CD4-positive, alpha-beta T cell treated with Interleukin-2 at 100 ng/mL for 4 hours (primary cell): ENCODE data around the gene ITGAX.
A peak's percentile ranks its signal among the peaks of the same experiment; 100 is the strongest.

Experiments
- DNase-seq: peaks from one replicate; pipeline ENCODE4 v3.0.0-alpha.2; 2020; ENCODE audit warnings: low spot score

The ITGAX gene

GRCh38 chr16:31373235-31373634 lies 18.3 kb downstream of the ITGAX start:
- DNase-seq: no peak

GRCh38 chr16:31375231-31375630 lies 20.3 kb downstream of the ITGAX start:
- no peak for DNase-seq

- DNase-seq: no peak
These were observed 21.7 kb downstream of the ITGAX start for GRCh38 chr16:31376705-31377104.

- DNase-seq: no peak
These were observed 22.4 kb downstream of the ITGAX start for GRCh38 chr16:31377210-31377903.

GRCh38 chr16:31380201-31380600 lies 25.2 kb downstream of the ITGAX start:
- no peak for DNase-seq

- DNase-seq: peak; percentile 57
These were observed 27.6 kb downstream of the ITGAX start for GRCh38 chr16:31382485-31383161.

GRCh38 chr16:31385680-31386079 lies 30.7 kb downstream of the ITGAX start:
- DNase-seq: no peak

GRCh38 chr16:31386157-31386984 lies 31.4 kb downstream of the ITGAX start:
- peak; percentile 43 for DNase-seq

- DNase-seq: no peak
These were observed 33.6 kb downstream of the ITGAX start for GRCh38 chr16:31388535-31388934.

- DNase-seq: no peak
These were observed 35.6 kb downstream of the ITGAX start for GRCh38 chr16:31390504-31391041.

GRCh38 chr16:31393056-31393455 lies 38.1 kb downstream of the ITGAX start, which contains the start of gene ITGAD:
ITGAD (plus strand) TSS chr16:31393335; CDS start chr16:31393361, 26 bp downstream.
- DNase-seq: no peak

GRCh38 chr16:31395647-31396046 lies 40.7 kb downstream of the ITGAX start:
- DNase-seq: no peak

GRCh38 chr16:31397096-31397660 lies 42.2 kb downstream of the ITGAX start:
- DNase-seq: no peak

GRCh38 chr16:31397701-31398100 lies 42.7 kb downstream of the ITGAX start:
- DNase-seq: no peak

GRCh38 chr16:31400191-31400590 lies 45.2 kb downstream of the ITGAX start:
- DNase-seq: no peak

- DNase-seq: no peak
These were observed 46.5 kb downstream of the ITGAX start for GRCh38 chr16:31401436-31401835.

GRCh38 chr16:31402687-31403086 lies 47.7 kb downstream of the ITGAX start:
- DNase-seq: no peak

GRCh38 chr16:31403590-31404352 lies 48.8 kb downstream of the ITGAX start:
- DNase-seq: no peak

- DNase-seq: no peak
These were observed 49.5 kb downstream of the ITGAX start for GRCh38 chr16:31404353-31405064.

GRCh38 chr16:31407406-31407805 lies 52.4 kb downstream of the ITGAX start:
- no peak for DNase-seq

GRCh38 chr16:31409433-31409832 lies 54.5 kb downstream of the ITGAX start:
- no peak for DNase-seq
